K562 (cell line): Measurements from ENCODE around the gene ABHD17C. TPM values are rescaled to one million over a fixed set of nuclear protein-coding genes. Genes with fewer than 3 reads are reported as not detected.

Experiments used
- ATAC-seq: fragments of 200-7000 bp; cut with Tn5 transposase; 3 replicates; pipeline ENCODE4 v1.9.1; 2020; ENCODE audit warnings: moderate library complexity
- BruUV-seq: library from RNA; stranded (reverse); fragments of 400-500 nt; replicated peaks from 2 replicates; lab custom pipeline; 2021; lab: Mats Ljungman, UMichigan
- CTCF ChIA-PET: fragments of 300-600 bp; formaldehyde crosslinking; extraction: SDS; loops from one replicate; lab custom pipeline; 2021; ENCODE audit warnings: low intra/inter-chr PET ratio; lab: Yijun Ruan, JAX
- POLR2A ChIA-PET: fragments of 300-600, 350-650 bp; sonication (Branson Sonifier 250); formaldehyde crosslinking; extraction: SDS; loops from one replicate; lab custom pipeline; 2021; ENCODE audit warnings: antibody characterized with exemption, inconsistent platforms; lab: Yijun Ruan, JAX
- DNase-seq, 4 experiments: peaks; one replicate each; pipeline versions ENCODE4 v3.0.0 to v3.0.0-alpha.2; 2011 to 2018; ENCODE audit warnings: low spot score in 3 of 4, mixed read lengths in 3 of 4; ENCODE audit errors: extremely low read depth in 1 of 4
- FAIRE-seq: peaks from 2 replicates; lab custom pipeline; 2011; peaks lifted over from hg19 to GRCh38; lab: Jason Lieb, UNC
- H2AFZ ChIP-seq: 2 replicates; pipeline ENCODE4 v1.6.0; 2011; ENCODE audit warnings: low read depth, low read length, control low read depth, inconsistent platforms
- H3K27ac ChIP-seq: fragments of 200-600 bp; 3 replicates; pipeline ENCODE4 v1.8.0; 2011; ENCODE audit warnings: low read depth, mild to moderate bottlenecking, control low read depth, inconsistent platforms, low read length, moderate library complexity, mixed read lengths; ENCODE audit errors: extremely low read depth
- H3K27me3 ChIP-seq, 2 experiments: fragments of 300-600 bp in 1 of 2; 2 replicates in 1 of 2; 3 replicates in 1 of 2; pipeline versions ENCODE4 v1.6.0 to v1.8.0; 2011; ENCODE audit warnings: inconsistent platforms in 2 of 2, low read length in 2 of 2, mild to moderate bottlenecking in 1 of 2, mixed read lengths in 1 of 2, moderate library complexity in 1 of 2; ENCODE audit not compliant: control insufficient read depth in 2 of 2, insufficient read depth in 2 of 2
- H3K36me3 ChIP-seq: fragments of 300-600 bp; 3 replicates; pipeline ENCODE4 v1.8.0; 2011; ENCODE audit warnings: mild to moderate bottlenecking, low read length, inconsistent platforms; ENCODE audit not compliant: control insufficient read depth, insufficient read depth
- H3K4me1 ChIP-seq, 2 experiments: fragments of 200-600 bp in 1 of 2; replicated peaks in 1 of 2; 2 replicates in 1 of 2; 3 replicates in 1 of 2; pipeline versions ENCODE4 v1.5.1 to v1.8.0; 2011; ENCODE audit warnings: inconsistent platforms in 2 of 2, low read length in 2 of 2, mild to moderate bottlenecking in 1 of 2, mixed read lengths in 1 of 2, moderate library complexity in 1 of 2; ENCODE audit not compliant: control insufficient read depth in 2 of 2, insufficient read depth in 2 of 2
- H3K4me2 ChIP-seq: 2 replicates; pipeline ENCODE4 v1.6.1; 2011; ENCODE audit warnings: low read length, control low read depth, inconsistent platforms, mixed read lengths; ENCODE audit not compliant: insufficient read depth
- H3K4me3 ChIP-seq: fragments of 200-600 bp; sonication (generic), shearing (Covaris generic); 2 replicates; pipeline ENCODE4 v1.5.1; 2016; ENCODE audit warnings: control low read depth, inconsistent platforms
- H3K79me2 ChIP-seq: fragments of 200-600 bp; 3 replicates; pipeline ENCODE4 v1.8.0; 2011; ENCODE audit warnings: low read length, inconsistent platforms; ENCODE audit not compliant: control insufficient read depth, insufficient read depth
- H3K9ac ChIP-seq, 2 experiments: 2 replicates each; pipeline versions ENCODE4 v1.6.0 to v1.6.1; 2011; ENCODE audit warnings: low read depth in 2 of 2, low read length in 2 of 2, control low read depth in 1 of 2, inconsistent platforms in 1 of 2, mild to moderate bottlenecking in 1 of 2, mixed read lengths in 1 of 2; ENCODE audit not compliant: insufficient read depth in 1 of 2
- H3K9me1 ChIP-seq: one replicate; pipeline ENCODE4 v1.6.0; 2011; ENCODE audit warnings: inconsistent platforms, mild to moderate bottlenecking, low read length, moderate library complexity; ENCODE audit not compliant: control insufficient read depth, insufficient read depth
- H3K9me3 ChIP-seq: replicated peaks from 2 replicates; pipeline ENCODE4 v1.5.1; 2011; ENCODE audit warnings: low read depth, low read length, inconsistent platforms; ENCODE audit not compliant: control insufficient read depth, insufficient read depth
- H4K20me1 ChIP-seq: replicated peaks from 2 replicates; pipeline ENCODE4 v1.6.1; 2011; ENCODE audit warnings: low read length, inconsistent platforms, mixed read lengths; ENCODE audit not compliant: control insufficient read depth, insufficient read depth
- E2F3 ChIP-seq: fragments of 250-450 bp; sonication (Bioruptor Pico); IDR thresholded peaks from 2 replicates; pipeline ENCODE4 v1.4.0; 2020; ENCODE audit warnings: mild to moderate bottlenecking
- GTF2F1 ChIP-seq: IDR thresholded peaks from 2 replicates; pipeline ENCODE4 v1.6.1; 2011; ENCODE audit warnings: low read depth, low read length, improper control_type of control experiment
- HINFP ChIP-seq: fragments of 450-650 bp; conservative IDR thresholded peaks from 2 replicates; pipeline ENCODE4 v1.6.1; 2016; ENCODE audit warnings: missing genetic modification characterization, low read depth, mild to moderate bottlenecking, control low read depth, missing compliant biosample characterization
- KAT2B ChIP-seq: IDR thresholded peaks from one replicate; pipeline ENCODE4 v1.6.1; 2012; ENCODE audit warnings: low read depth, mild to moderate bottlenecking, control low read depth, inconsistent platforms, low read length, moderate library complexity
- MAFK ChIP-seq: IDR thresholded peaks from 2 replicates; pipeline ENCODE4 v1.6.1; 2011; ENCODE audit warnings: low read length, improper control_type of control experiment
- MCM2 ChIP-seq: fragments of 450-650 bp; IDR thresholded peaks from 2 replicates; pipeline ENCODE4 v1.6.1; 2017; ENCODE audit warnings: low read depth, mild to moderate bottlenecking
- NFATC3 ChIP-seq: fragments of 450-650 bp; IDR thresholded peaks from 2 replicates; pipeline ENCODE4 v1.6.1; 2017; ENCODE audit warnings: mild to moderate bottlenecking
- NFXL1 ChIP-seq: fragments of 450-650 bp; formaldehyde crosslinking; IDR thresholded peaks from 2 replicates; pipeline ENCODE4 v1.4.0; 2021; ENCODE audit warnings: mild to moderate bottlenecking
- PCBP1 ChIP-seq: fragments of 200-400 bp; formaldehyde crosslinking; IDR thresholded peaks from 2 replicates; pipeline ENCODE4 v1.6.1; 2018; ENCODE audit warnings: mild to moderate bottlenecking, low read depth, low read length; ENCODE audit not compliant: poor library complexity, severe bottlenecking
- RBBP5 ChIP-seq: fragments of 200-600 bp; sonication (generic); IDR thresholded peaks from 2 replicates; pipeline ENCODE4 v1.6.1; 2012; ENCODE audit warnings: borderline replicate concordance, mild to moderate bottlenecking, low read length, control low read depth, inconsistent platforms; ENCODE audit not compliant: insufficient read depth, poor library complexity, severe bottlenecking
- TOE1 ChIP-seq, 2 experiments: fragments of 450-650 bp in 1 of 2; sonication (generic) in 1 of 2; formaldehyde crosslinking in 1 of 2; IDR thresholded peaks; 2 replicates each; pipeline versions ENCODE4 v1.7.1 to v1.8.0; 2016 to 2022; ENCODE audit warnings: borderline replicate concordance in 2 of 2, mild to moderate bottlenecking in 2 of 2, antibody characterized with exemption in 1 of 2, inconsistent platforms in 1 of 2, low read depth in 1 of 2, missing genetic modification reagents in 1 of 2, moderate library complexity in 1 of 2
- U2AF2 ChIP-seq: fragments of 200-400 bp; formaldehyde crosslinking; optimal IDR thresholded peaks from 2 replicates; pipeline ENCODE3; 2017; ENCODE audit warnings: low read depth, mild to moderate bottlenecking, low read length
- WGBS: fragments of 100-300 bp; shearing (Covaris generic); methylation state at CpG from one replicate; pipeline ENCODE4 v1.1.6; 2016; ENCODE audit warnings: low coverage, mixed read lengths; ENCODE audit not compliant: insufficient coverage; ENCODE audit errors: missing lambda C conversion rate; 5-methylcytosine and 5-hydroxymethylcytosine counted together
- in situ Hi-C: fragments of 300-500 bp; cut with MboI; formaldehyde crosslinking; loops from 4 replicates; pipeline ENCODE4 v1.15.0; 2018; ENCODE audit warnings: inconsistent platforms, mixed read lengths
- intact Hi-C: fragments of 100-400 bp; cut with micrococcal nuclease; formaldehyde crosslinking; loops from 2 replicates; pipeline ENCODE4 v1.14.2; 2022
- polyA plus RNA-seq, 8 experiments: library from polyadenylated mRNA; depleted of rRNA in 4 of 8; stranded (reverse) in 5 of 8; unstranded in 3 of 8; fragments of >200 nt; fragmentation: Nextera tagmentation in 2 of 8; fragmentation: Illumina TruSeq in 1 of 8; extraction: Ambion mirVana in 2 of 8; extraction: Trizol in 1 of 8; gene quantifications; 2 replicates each; pipeline versions ENCODE4 v1.2.1 to v1.2.3, GENCODE V29; 2011 to 2014; ENCODE audit warnings: inconsistent platforms in 1 of 8, missing spikeins in 1 of 8
- total RNA-seq, 7 experiments: library from RNA; depleted of rRNA in 6 of 7; stranded (reverse); fragments of >200 nt in 6 of 7; fragmentation: Illumina TruSeq in 2 of 7; extraction: Trizol in 2 of 7; gene quantifications; 2 replicates each; pipeline versions ENCODE4 v1.2.1 to v1.2.3, GENCODE V29; 2011 to 2021; ENCODE audit warnings: low replicate concordance in 1 of 7
- TF ChIP-seq, protein P1 (sequence below): IDR thresholded peaks from 2 replicates; pipeline ENCODE4 v1.6.1; 2011; ENCODE audit warnings: borderline replicate concordance, low read depth, mild to moderate bottlenecking, moderate library complexity, low read length; ENCODE audit not compliant: insufficient read depth, poor library complexity, severe bottlenecking
- TF ChIP-seq, protein P2 (sequence below): fragments of 450-650 bp; conservative IDR thresholded peaks from 2 replicates; pipeline ENCODE4 v1.6.1; 2016; ENCODE audit warnings: missing genetic modification characterization, low read depth, mild to moderate bottlenecking, missing compliant biosample characterization, moderate library complexity
- TF ChIP-seq, protein P3 (sequence below): fragments of 250-450 bp; sonication (Bioruptor Pico); IDR thresholded peaks from 2 replicates; pipeline ENCODE4 v1.8.0; 2022; ENCODE audit warnings: moderate library complexity, mild to moderate bottlenecking, inconsistent platforms

Gene ABHD17C
- total and polyA plus RNA-seq, 9 of the 15 experiments (the other 6 are each of a cell fraction or from before 2014, with no cell fraction given): 0.04 to 0.42 (median 0.19) TPM; not detected in 1

DNA sequence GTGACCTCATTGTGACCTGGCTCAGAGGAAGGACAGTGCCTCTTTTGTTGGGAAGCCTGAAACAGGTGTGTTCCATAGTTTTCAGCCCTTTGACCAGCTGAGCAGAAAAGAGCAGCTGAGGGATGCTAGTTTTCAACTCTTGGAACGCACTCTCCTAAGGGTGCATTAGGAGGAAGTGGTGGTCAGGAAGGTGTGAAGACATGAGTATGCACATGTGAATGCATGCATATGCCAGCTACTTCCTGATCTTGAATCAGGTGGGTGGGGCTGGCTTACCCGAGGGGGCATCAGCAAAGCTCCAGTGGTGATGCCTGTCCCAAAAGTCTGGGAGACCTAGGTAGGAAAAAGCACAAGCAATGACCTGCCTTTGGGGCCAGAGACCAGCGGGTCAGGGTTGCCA is 60.8 kb downstream of the ABHD17C start:
- no peaks in the 10 kb centered on the region for H3K4me1 ChIP-seq
- no TSS peak for BruUV-seq
- no peak overlapping the region for H3K4me3 ChIP-seq
- H2AFZ ChIP-seq: no peak overlapping the region
- H3K4me2 ChIP-seq: no peak overlapping the region
- no peaks in the 10 kb centered on the region for H3K9me3 ChIP-seq
- no peak for DNase-seq
- 0% methylated on average over 3 of the region's 3 CpGs for WGBS
- intact Hi-C loops (no loop called here), in situ Hi-C loops (no loop called here)
- no peaks in the 10 kb centered on the region for H3K36me3 ChIP-seq
- ATAC-seq: no peak
- no peak overlapping the region for H3K9ac ChIP-seq
- no peaks in the 10 kb centered on the region for H3K79me2 ChIP-seq
- ChIA-PET CTCF (no interaction called here), POLR2A (no interaction called here)
- no peak for FAIRE-seq
- no peaks in the 10 kb centered on the region for H3K9me1 ChIP-seq
- H4K20me1 ChIP-seq: no peaks in the 10 kb centered on the region
- H3K27ac ChIP-seq: no peak overlapping the region
- H3K27me3 ChIP-seq: peaks cover 2 to 4% of the 10 kb centered on the region in 2 experiments; a peak in 3 of 5 replicates
- no peak for TF ChIP-seq NFATC3
- TF ChIP-seq, protein P1, sequence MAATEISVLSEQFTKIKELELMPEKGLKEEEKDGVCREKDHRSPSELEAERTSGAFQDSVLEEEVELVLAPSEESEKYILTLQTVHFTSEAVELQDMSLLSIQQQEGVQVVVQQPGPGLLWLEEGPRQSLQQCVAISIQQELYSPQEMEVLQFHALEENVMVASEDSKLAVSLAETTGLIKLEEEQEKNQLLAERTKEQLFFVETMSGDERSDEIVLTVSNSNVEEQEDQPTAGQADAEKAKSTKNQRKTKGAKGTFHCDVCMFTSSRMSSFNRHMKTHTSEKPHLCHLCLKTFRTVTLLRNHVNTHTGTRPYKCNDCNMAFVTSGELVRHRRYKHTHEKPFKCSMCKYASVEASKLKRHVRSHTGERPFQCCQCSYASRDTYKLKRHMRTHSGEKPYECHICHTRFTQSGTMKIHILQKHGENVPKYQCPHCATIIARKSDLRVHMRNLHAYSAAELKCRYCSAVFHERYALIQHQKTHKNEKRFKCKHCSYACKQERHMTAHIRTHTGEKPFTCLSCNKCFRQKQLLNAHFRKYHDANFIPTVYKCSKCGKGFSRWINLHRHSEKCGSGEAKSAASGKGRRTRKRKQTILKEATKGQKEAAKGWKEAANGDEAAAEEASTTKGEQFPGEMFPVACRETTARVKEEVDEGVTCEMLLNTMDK: no peak
- TF ChIP-seq GTF2F1: no peak
- no peak for TF ChIP-seq RBBP5
- TF ChIP-seq, protein P2, sequence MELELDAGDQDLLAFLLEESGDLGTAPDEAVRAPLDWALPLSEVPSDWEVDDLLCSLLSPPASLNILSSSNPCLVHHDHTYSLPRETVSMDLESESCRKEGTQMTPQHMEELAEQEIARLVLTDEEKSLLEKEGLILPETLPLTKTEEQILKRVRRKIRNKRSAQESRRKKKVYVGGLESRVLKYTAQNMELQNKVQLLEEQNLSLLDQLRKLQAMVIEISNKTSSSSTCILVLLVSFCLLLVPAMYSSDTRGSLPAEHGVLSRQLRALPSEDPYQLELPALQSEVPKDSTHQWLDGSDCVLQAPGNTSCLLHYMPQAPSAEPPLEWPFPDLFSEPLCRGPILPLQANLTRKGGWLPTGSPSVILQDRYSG (tag): no peak
- no peak for TF ChIP-seq PCBP1
- TF ChIP-seq E2F3 (CRISPR knock-in tag): no peak
- TF ChIP-seq NFXL1 (CRISPR knock-in tag): no peak
- TF ChIP-seq U2AF2: no peak
- TF ChIP-seq MAFK: no peak
- TF ChIP-seq, protein P3, sequence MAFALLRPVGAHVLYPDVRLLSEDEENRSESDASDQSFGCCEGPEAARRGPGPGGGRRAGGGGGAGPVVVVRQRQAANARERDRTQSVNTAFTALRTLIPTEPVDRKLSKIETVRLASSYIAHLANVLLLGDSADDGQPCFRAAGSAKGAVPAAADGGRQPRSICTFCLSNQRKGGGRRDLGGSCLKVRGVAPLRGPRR (CRISPR knock-in tag): no peak
- no peak for TF ChIP-seq HINFP
- no peak for TF ChIP-seq TOE1 (IDR thresholded peaks at IDR 0.05; ENCODE audit: borderline replicate concordance)
- TF ChIP-seq TOE1 (CRISPR knock-in tag; IDR thresholded peaks at IDR 0.05; ENCODE audit: borderline replicate concordance, low read depth): no peak
- TF ChIP-seq MCM2: no peak
- TF ChIP-seq KAT2B: no peak
